ENCODE measurements around the gene PLEKHM3.

DNA sequence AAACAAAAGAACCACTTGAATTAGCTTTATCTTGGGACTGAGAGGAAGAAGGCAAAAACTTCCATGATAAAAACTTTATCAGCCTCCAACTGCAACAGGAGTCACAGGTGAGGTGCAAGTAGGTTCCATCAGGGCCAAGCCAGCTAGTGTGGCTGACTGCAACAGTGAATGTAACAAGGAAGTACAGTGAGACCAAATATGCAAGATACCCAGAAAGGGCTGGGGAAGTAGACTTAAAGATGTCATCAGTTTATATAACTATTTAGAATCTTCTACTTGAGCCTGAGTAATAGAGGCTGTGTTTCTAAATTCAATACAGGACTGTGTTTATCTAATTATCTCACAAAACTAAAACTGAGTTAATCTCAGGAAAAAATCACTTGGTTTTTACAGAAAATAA, 14.8 kb downstream of the PLEKHM3 start:
- TF ChIP-seq, protein P1, sequence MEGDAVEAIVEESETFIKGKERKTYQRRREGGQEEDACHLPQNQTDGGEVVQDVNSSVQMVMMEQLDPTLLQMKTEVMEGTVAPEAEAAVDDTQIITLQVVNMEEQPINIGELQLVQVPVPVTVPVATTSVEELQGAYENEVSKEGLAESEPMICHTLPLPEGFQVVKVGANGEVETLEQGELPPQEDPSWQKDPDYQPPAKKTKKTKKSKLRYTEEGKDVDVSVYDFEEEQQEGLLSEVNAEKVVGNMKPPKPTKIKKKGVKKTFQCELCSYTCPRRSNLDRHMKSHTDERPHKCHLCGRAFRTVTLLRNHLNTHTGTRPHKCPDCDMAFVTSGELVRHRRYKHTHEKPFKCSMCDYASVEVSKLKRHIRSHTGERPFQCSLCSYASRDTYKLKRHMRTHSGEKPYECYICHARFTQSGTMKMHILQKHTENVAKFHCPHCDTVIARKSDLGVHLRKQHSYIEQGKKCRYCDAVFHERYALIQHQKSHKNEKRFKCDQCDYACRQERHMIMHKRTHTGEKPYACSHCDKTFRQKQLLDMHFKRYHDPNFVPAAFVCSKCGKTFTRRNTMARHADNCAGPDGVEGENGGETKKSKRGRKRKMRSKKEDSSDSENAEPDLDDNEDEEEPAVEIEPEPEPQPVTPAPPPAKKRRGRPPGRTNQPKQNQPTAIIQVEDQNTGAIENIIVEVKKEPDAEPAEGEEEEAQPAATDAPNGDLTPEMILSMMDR (IDR thresholded peaks at IDR 0.05): no peak
- TF ChIP-seq SIN3A (IDR thresholded peaks at IDR 0.05; ENCODE audit: borderline replicate concordance, insufficient read depth, low read depth, low read length) (no peak), POLR2AphosphoS5 (IDR thresholded peaks at IDR 0.05; ENCODE audit: low read depth, low read length) (no peak)

Measured in Panc1 (cell line).